Liver (tissue), 9 donors: ENCODE results near the gene BTAF1. TPM values are rescaled to one million over a fixed set of nuclear protein-coding genes. Genes with fewer than 3 reads are reported as not detected.

Experiments used
- DNase-seq: peaks from one replicate; pipeline ENCODE4 v3.0.0-alpha.2; 2017; ENCODE audit warnings: low spot score
- H3K27ac ChIP-seq, 2 donors: one replicate each; pipeline ENCODE4 v1.7.0; 2013; ENCODE audit warnings: inconsistent platforms in 2 of 2, low read length in 2 of 2, control low read depth in 1 of 2, low read depth in 1 of 2, mild to moderate bottlenecking in 1 of 2
- H3K27me3 ChIP-seq, 4 donors: one replicate each; pipeline versions ENCODE4 v1.6.1 to v1.7.0; 2013; ENCODE audit warnings: low read length in 3 of 4, inconsistent platforms in 1 of 4, mild to moderate bottlenecking in 1 of 4, moderate library complexity in 1 of 4; ENCODE audit not compliant: control insufficient read depth in 4 of 4, insufficient read depth in 4 of 4
- H3K36me3 ChIP-seq, 4 donors: one replicate each; pipeline versions ENCODE4 v1.6.1 to v1.7.0; 2013; ENCODE audit warnings: low read length in 3 of 4, mild to moderate bottlenecking in 3 of 4, low read depth in 1 of 4, moderate library complexity in 1 of 4; ENCODE audit not compliant: control insufficient read depth in 4 of 4, insufficient read depth in 3 of 4
- H3K4me1 ChIP-seq, 4 donors: one replicate each; pipeline versions ENCODE4 v1.6.1 to v1.7.0; 2013; ENCODE audit warnings: low read length in 3 of 4, mild to moderate bottlenecking in 3 of 4, moderate library complexity in 1 of 4; ENCODE audit not compliant: control insufficient read depth in 4 of 4, insufficient read depth in 4 of 4
- H3K4me3 ChIP-seq, 3 donors: one replicate each; pipeline versions ENCODE4 v1.6.1 to v1.7.0; 2013; ENCODE audit warnings: low read length in 3 of 3, control low read depth in 1 of 3, low read depth in 1 of 3, mild to moderate bottlenecking in 1 of 3
- H3K9ac ChIP-seq, 2 donors: one replicate each; pipeline ENCODE4 v1.7.0; 2013; ENCODE audit warnings: low read length in 2 of 2, mild to moderate bottlenecking in 2 of 2, moderate library complexity in 2 of 2, control low read depth in 1 of 2, low read depth in 1 of 2
- H3K9me3 ChIP-seq, 4 donors: one replicate each; pipeline versions ENCODE4 v1.6.1 to v1.7.0; 2013; ENCODE audit warnings: low read length in 3 of 4; ENCODE audit not compliant: control insufficient read depth in 4 of 4
- EGR1 ChIP-seq, 2 donors: IDR thresholded peaks; 2 replicates each; pipeline ENCODE4 v1.6.1; 2016 to 2018; ENCODE audit warnings: antibody characterized with exemption in 2 of 2, low read depth in 2 of 2
- FOXA1 ChIP-seq: IDR thresholded peaks from 2 replicates; pipeline ENCODE4 v1.6.1; 2016; ENCODE audit warnings: antibody characterized with exemption
- FOXA2 ChIP-seq: IDR thresholded peaks from 2 replicates; pipeline ENCODE4 v1.6.1; 2016; ENCODE audit warnings: antibody characterized with exemption
- GABPA ChIP-seq, 2 donors: IDR thresholded peaks in 1 of 2; conservative IDR thresholded peaks in 1 of 2; 2 replicates each; pipeline ENCODE4 v1.6.1; 2016; ENCODE audit warnings: antibody characterized with exemption in 2 of 2, mild to moderate bottlenecking in 1 of 2, moderate library complexity in 1 of 2
- HNF4A ChIP-seq, 2 donors: conservative IDR thresholded peaks; 2 replicates each; pipeline ENCODE4 v1.6.1; 2016; ENCODE audit warnings: antibody characterized with exemption in 2 of 2, mild to moderate bottlenecking in 2 of 2
- HNF4G ChIP-seq: IDR thresholded peaks from 2 replicates; pipeline ENCODE4 v1.6.1; 2016; ENCODE audit warnings: antibody characterized with exemption
- JUND ChIP-seq, 2 donors: IDR thresholded peaks; 2 replicates each; pipeline ENCODE4 v1.6.1; 2016; ENCODE audit warnings: antibody characterized with exemption in 2 of 2
- MAX ChIP-seq: IDR thresholded peaks from 2 replicates; pipeline ENCODE4 v1.6.1; 2016; ENCODE audit warnings: antibody characterized with exemption
- NR2F2 ChIP-seq: IDR thresholded peaks from 2 replicates; pipeline ENCODE4 v1.6.1; 2016; ENCODE audit warnings: antibody characterized with exemption
- RAD21 ChIP-seq, 2 donors: IDR thresholded peaks; 2 replicates each; pipeline ENCODE4 v1.6.1; 2016; ENCODE audit warnings: antibody characterized with exemption in 2 of 2, mild to moderate bottlenecking in 2 of 2
- RXRA ChIP-seq, 2 donors: IDR thresholded peaks; 2 replicates each; pipeline ENCODE4 v1.6.1; 2017 to 2018; ENCODE audit warnings: antibody characterized with exemption in 2 of 2, mild to moderate bottlenecking in 1 of 2
- SP1 ChIP-seq: IDR thresholded peaks from 2 replicates; pipeline ENCODE4 v1.6.1; 2018; ENCODE audit warnings: antibody characterized with exemption, mild to moderate bottlenecking
- TAF1 ChIP-seq: conservative IDR thresholded peaks from 2 replicates; pipeline ENCODE4 v1.6.1; 2016; ENCODE audit warnings: antibody characterized with exemption, mild to moderate bottlenecking
- YY1 ChIP-seq: IDR thresholded peaks from 2 replicates; pipeline ENCODE4 v1.6.1; 2016; ENCODE audit warnings: antibody characterized with exemption, mild to moderate bottlenecking
- ZBTB33 ChIP-seq: IDR thresholded peaks from 2 replicates; pipeline ENCODE4 v1.6.1; 2016; ENCODE audit warnings: antibody characterized with exemption
- WGBS: extraction: QIAGEN DNeasy Blood & Tissue Kit; methylation state at CpG from one replicate; pipeline ENCODE4 v1.1.7; 2013; 5-methylcytosine and 5-hydroxymethylcytosine counted together
- polyA plus RNA-seq, 2 donors: library from polyadenylated mRNA; stranded (reverse) in 1 of 2; unstranded in 1 of 2; fragments of 200-250 nt in 1 of 2; fragments of >200 nt in 1 of 2; fragmentation: Nextera tagmentation in 1 of 2; extraction: Ambion mirVana in 1 of 2; gene quantifications; one replicate each; pipeline versions ENCODE4 v1.2.1 to v1.2.3, GENCODE V29; 2013 to 2015
- total RNA-seq, 2 donors: library from RNA; depleted of rRNA; stranded (reverse); fragments of >200 nt; gene quantifications; one replicate each; pipeline ENCODE4 v1.2.3, GENCODE V29; 2014
- TF ChIP-seq, protein P1 (sequence below): IDR thresholded peaks from 2 replicates; pipeline ENCODE4 v1.6.1; 2016; ENCODE audit warnings: antibody characterized with exemption
- TF ChIP-seq, protein P2 (sequence below): fragments of 150-350 bp; IDR thresholded peaks from 2 replicates; pipeline ENCODE4 v1.5.1; 2017; ENCODE audit warnings: improper control_type of control experiment, low read depth, low read length; ENCODE audit not compliant: missing input control
- TF ChIP-seq, protein P3 (sequence below): IDR thresholded peaks from 2 replicates; pipeline ENCODE4 v1.6.1; 2016; ENCODE audit warnings: antibody characterized with exemption, mild to moderate bottlenecking
- donor health status: healthy.
- donor health status: healthy.
- donor health status: healthy.
- donor health status: healthy.
- donor health status: healthy.

Gene BTAF1
- total and polyA plus RNA-seq, 4 donors, result 5.9 to 49.6 (median 18.0) TPM

DNA sequence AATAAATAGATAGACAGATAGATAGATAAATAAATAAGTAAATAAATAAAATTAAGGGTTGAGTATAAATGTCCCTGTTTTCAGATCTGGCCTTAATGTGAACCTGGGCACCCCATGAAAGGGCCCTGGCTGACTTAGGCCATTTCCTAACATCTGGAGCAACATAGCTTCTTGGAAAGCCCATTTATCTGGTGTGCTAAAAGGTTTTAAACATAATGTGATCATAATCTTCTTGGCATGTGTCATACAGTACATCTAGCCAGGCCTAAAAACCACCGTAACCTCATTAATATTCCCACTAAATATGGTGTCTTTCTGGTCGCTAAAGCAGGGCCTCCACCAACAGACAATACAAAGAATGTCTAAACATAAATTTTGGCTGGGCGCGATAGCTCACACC, 142.8 kb downstream of the BTAF1 start:
- Histone ChIP-seq H3K27me3 (no peaks in the 10 kb centered on the region), H3K9ac (no peak overlapping the region), H3K27ac (no peak overlapping the region), H3K36me3 (peaks cover 3 to 9% (median 7%) of the 10 kb centered on the region in 4 donors), H3K9me3 (no peaks in the 10 kb centered on the region), H3K4me1 (no peaks in the 10 kb centered on the region), H3K4me3 (no peak overlapping the region)
- DNase-seq, result no peak
- WGBS, result 97% methylated on average over 4 of the region's 4 CpGs
- TF ChIP-seq EGR1 (IDR thresholded peaks at IDR 0.05; ENCODE audit: low read depth in 2 of 2), result no peak
- TF ChIP-seq YY1, result no peak
- TF ChIP-seq HNF4G, result no peak
- TF ChIP-seq NR2F2, result no peak
- TF ChIP-seq SP1, result no peak
- no peak for TF ChIP-seq HNF4A (conservative IDR thresholded peaks at IDR 0.05)
- no peak for TF ChIP-seq FOXA1
- TF ChIP-seq, protein P1, sequence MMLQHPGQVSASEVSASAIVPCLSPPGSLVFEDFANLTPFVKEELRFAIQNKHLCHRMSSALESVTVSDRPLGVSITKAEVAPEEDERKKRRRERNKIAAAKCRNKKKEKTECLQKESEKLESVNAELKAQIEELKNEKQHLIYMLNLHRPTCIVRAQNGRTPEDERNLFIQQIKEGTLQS, result no peak
- TF ChIP-seq RAD21 (IDR thresholded peaks at IDR 0.05), result no peak
- TF ChIP-seq MAX, result no peak
- no peak for TF ChIP-seq ZBTB33
- TF ChIP-seq JUND (IDR thresholded peaks at IDR 0.05), result no peak
- no peak for TF ChIP-seq FOXA2
- TF ChIP-seq RXRA (IDR thresholded peaks at IDR 0.05), result no peak
- TF ChIP-seq GABPA (IDR thresholded peaks at IDR 0.05 in 1 of 2, conservative IDR thresholded peaks at IDR 0.05 in 1 of 2), result no peak
- TF ChIP-seq TAF1, result no peak
- TF ChIP-seq, protein P2, sequence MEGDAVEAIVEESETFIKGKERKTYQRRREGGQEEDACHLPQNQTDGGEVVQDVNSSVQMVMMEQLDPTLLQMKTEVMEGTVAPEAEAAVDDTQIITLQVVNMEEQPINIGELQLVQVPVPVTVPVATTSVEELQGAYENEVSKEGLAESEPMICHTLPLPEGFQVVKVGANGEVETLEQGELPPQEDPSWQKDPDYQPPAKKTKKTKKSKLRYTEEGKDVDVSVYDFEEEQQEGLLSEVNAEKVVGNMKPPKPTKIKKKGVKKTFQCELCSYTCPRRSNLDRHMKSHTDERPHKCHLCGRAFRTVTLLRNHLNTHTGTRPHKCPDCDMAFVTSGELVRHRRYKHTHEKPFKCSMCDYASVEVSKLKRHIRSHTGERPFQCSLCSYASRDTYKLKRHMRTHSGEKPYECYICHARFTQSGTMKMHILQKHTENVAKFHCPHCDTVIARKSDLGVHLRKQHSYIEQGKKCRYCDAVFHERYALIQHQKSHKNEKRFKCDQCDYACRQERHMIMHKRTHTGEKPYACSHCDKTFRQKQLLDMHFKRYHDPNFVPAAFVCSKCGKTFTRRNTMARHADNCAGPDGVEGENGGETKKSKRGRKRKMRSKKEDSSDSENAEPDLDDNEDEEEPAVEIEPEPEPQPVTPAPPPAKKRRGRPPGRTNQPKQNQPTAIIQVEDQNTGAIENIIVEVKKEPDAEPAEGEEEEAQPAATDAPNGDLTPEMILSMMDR, result no peak
- TF ChIP-seq, protein P3, sequence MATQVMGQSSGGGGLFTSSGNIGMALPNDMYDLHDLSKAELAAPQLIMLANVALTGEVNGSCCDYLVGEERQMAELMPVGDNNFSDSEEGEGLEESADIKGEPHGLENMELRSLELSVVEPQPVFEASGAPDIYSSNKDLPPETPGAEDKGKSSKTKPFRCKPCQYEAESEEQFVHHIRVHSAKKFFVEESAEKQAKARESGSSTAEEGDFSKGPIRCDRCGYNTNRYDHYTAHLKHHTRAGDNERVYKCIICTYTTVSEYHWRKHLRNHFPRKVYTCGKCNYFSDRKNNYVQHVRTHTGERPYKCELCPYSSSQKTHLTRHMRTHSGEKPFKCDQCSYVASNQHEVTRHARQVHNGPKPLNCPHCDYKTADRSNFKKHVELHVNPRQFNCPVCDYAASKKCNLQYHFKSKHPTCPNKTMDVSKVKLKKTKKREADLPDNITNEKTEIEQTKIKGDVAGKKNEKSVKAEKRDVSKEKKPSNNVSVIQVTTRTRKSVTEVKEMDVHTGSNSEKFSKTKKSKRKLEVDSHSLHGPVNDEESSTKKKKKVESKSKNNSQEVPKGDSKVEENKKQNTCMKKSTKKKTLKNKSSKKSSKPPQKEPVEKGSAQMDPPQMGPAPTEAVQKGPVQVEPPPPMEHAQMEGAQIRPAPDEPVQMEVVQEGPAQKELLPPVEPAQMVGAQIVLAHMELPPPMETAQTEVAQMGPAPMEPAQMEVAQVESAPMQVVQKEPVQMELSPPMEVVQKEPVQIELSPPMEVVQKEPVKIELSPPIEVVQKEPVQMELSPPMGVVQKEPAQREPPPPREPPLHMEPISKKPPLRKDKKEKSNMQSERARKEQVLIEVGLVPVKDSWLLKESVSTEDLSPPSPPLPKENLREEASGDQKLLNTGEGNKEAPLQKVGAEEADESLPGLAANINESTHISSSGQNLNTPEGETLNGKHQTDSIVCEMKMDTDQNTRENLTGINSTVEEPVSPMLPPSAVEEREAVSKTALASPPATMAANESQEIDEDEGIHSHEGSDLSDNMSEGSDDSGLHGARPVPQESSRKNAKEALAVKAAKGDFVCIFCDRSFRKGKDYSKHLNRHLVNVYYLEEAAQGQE, result no peak
